HepG2 (cell line): ENCODE results near the gene SNX6. TPM values are rescaled to one million over a fixed set of nuclear protein-coding genes. Genes with fewer than 3 reads are reported as not detected.

Experiments used
- ATAD3A ChIP-seq: sonication (generic); formaldehyde crosslinking; IDR thresholded peaks from 2 replicates; pipeline ENCODE4 v1.4.0; 2020; ENCODE audit warnings: missing genetic modification reagents
- MXD4 ChIP-seq: IDR thresholded peaks from 2 replicates; pipeline ENCODE4 v1.6.1; 2016; ENCODE audit warnings: mild to moderate bottlenecking, missing biosample characterization, missing genetic modification reagents
- RBAK ChIP-seq: sonication (generic); formaldehyde crosslinking; IDR thresholded peaks from 2 replicates; pipeline ENCODE4 v1.5.1; 2020; ENCODE audit warnings: mild to moderate bottlenecking, missing genetic modification reagents
- SRF ChIP-seq: IDR thresholded peaks from 2 replicates; pipeline ENCODE4 v1.6.1; 2011; ENCODE audit warnings: mild to moderate bottlenecking, low read depth, low read length, moderate library complexity
- STAT5B ChIP-seq: sonication (generic); formaldehyde crosslinking; IDR thresholded peaks from 2 replicates; pipeline ENCODE4 v1.4.0; 2020; ENCODE audit warnings: missing genetic modification reagents
- ZFP36L1 ChIP-seq: sonication (generic); formaldehyde crosslinking; IDR thresholded peaks from 2 replicates; pipeline ENCODE4 v1.8.0; 2022; ENCODE audit warnings: mild to moderate bottlenecking, missing genetic modification reagents, moderate library complexity
- ZMYM4 ChIP-seq: sonication (generic); formaldehyde crosslinking; IDR thresholded peaks from 2 replicates; pipeline ENCODE4 v1.8.1; 2023; ENCODE audit warnings: mild to moderate bottlenecking, missing genetic modification reagents
- ZNF225 ChIP-seq: sonication (generic); formaldehyde crosslinking; IDR thresholded peaks from 2 replicates; pipeline ENCODE4 v1.4.0; 2020; ENCODE audit warnings: mild to moderate bottlenecking, missing genetic modification reagents
- ZNF33A ChIP-seq: sonication (generic); formaldehyde crosslinking; IDR thresholded peaks from 2 replicates; pipeline ENCODE4 v1.5.1; 2020; ENCODE audit warnings: missing genetic modification reagents, mild to moderate bottlenecking, moderate library complexity, borderline replicate concordance
- ZNF484 ChIP-seq: sonication (generic); formaldehyde crosslinking; IDR thresholded peaks from 2 replicates; pipeline ENCODE4 v1.5.1; 2020; ENCODE audit warnings: mild to moderate bottlenecking, low read depth, missing genetic modification reagents, borderline replicate concordance
- ZNF816 ChIP-seq: sonication (generic); formaldehyde crosslinking; IDR thresholded peaks from 2 replicates; pipeline ENCODE4 v1.8.0; 2022; ENCODE audit warnings: missing genetic modification reagents, mild to moderate bottlenecking, borderline replicate concordance
- ZSCAN22 ChIP-seq: sonication (generic); formaldehyde crosslinking; IDR thresholded peaks from 2 replicates; pipeline ENCODE4 v1.4.0; 2020; ENCODE audit warnings: mild to moderate bottlenecking, missing genetic modification reagents
- polyA plus RNA-seq, 8 experiments: library from polyadenylated mRNA; depleted of rRNA in 3 of 8; stranded (reverse) in 7 of 8; unstranded in 1 of 8; fragments of >200 nt; fragmentation: Illumina TruSeq in 4 of 8; extraction: Trizol in 4 of 8; gene quantifications; 2 replicates each; pipeline versions ENCODE4 v1.2.1 to v1.2.3, GENCODE V29; 2011 to 2016; ENCODE audit warnings: low read depth in 4 of 8, missing spikeins in 1 of 8, mixed read lengths in 1 of 8; ENCODE audit not compliant: insufficient read depth in 1 of 8
- total RNA-seq, 5 experiments: library from RNA; depleted of rRNA; stranded (reverse); fragments of >200 nt; fragmentation: Illumina TruSeq; extraction: Trizol; gene quantifications; 2 replicates each; pipeline ENCODE4 v1.2.3, GENCODE V29; 2016; ENCODE audit warnings: low read depth in 1 of 5
- TF ChIP-seq, protein P1 (sequence below): sonication (generic); formaldehyde crosslinking; IDR thresholded peaks from 2 replicates; pipeline ENCODE4 v1.4.0; 2020; ENCODE audit warnings: missing genetic modification reagents, borderline replicate concordance
- TF ChIP-seq, protein P2 (sequence below): sonication (generic); formaldehyde crosslinking; IDR thresholded peaks from 2 replicates; pipeline ENCODE4 v1.8.0; 2023; ENCODE audit warnings: mild to moderate bottlenecking, missing genetic modification reagents
- TF ChIP-seq, protein P3 (sequence below): sonication (generic); formaldehyde crosslinking; IDR thresholded peaks from 2 replicates; pipeline ENCODE4 v1.5.0; 2020; ENCODE audit warnings: missing genetic modification reagents
- TF ChIP-seq, protein P4 (sequence below): sonication (generic); formaldehyde crosslinking; conservative IDR thresholded peaks from 2 replicates; pipeline ENCODE4 v1.8.0; 2022; ENCODE audit warnings: low read depth, missing genetic modification reagents
- TF ChIP-seq, protein P5 (sequence below): sonication (generic); formaldehyde crosslinking; IDR thresholded peaks from 2 replicates; pipeline ENCODE4 v1.9.0; 2021; ENCODE audit warnings: missing genetic modification reagents, borderline replicate concordance
- TF ChIP-seq, protein P6 (sequence below): sonication (generic); formaldehyde crosslinking; IDR thresholded peaks from 2 replicates; pipeline ENCODE4 v1.4.0; 2020; ENCODE audit warnings: mild to moderate bottlenecking, missing genetic modification reagents

SNX6 gene
- total and polyA plus RNA-seq, 2 of the 13 experiments (the other 11 are each of a cell fraction or from before 2014, with no cell fraction given), result 92.3 to 169 TPM

DNA sequence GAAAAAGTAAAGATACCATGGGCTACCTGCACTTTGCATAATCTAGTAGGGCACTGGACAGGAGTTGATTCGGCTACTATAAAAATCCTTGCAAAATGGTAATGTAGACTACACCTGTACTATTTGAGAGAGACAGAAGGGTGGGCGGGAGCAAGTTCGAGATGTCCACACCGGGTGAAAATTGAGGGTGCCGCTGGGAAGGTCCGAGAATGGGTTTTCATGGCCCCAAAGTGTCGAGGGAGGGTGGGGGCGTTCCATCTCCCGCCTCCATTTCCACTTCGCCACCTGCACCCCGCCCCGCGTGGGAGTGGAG, 648 bp downstream of the SNX6 start (continued):
- no peak for TF ChIP-seq ATAD3A
- TF ChIP-seq RBAK (CRISPR knock-in tag), result no peak
- no peak for TF ChIP-seq ZNF33A (CRISPR knock-in tag)
- TF ChIP-seq ZNF484, result no peak
- TF ChIP-seq ZFP36L1 (CRISPR knock-in tag), result peak; percentile 92; the same call in 1 of the 2 replicates
- TF ChIP-seq, protein P1, sequence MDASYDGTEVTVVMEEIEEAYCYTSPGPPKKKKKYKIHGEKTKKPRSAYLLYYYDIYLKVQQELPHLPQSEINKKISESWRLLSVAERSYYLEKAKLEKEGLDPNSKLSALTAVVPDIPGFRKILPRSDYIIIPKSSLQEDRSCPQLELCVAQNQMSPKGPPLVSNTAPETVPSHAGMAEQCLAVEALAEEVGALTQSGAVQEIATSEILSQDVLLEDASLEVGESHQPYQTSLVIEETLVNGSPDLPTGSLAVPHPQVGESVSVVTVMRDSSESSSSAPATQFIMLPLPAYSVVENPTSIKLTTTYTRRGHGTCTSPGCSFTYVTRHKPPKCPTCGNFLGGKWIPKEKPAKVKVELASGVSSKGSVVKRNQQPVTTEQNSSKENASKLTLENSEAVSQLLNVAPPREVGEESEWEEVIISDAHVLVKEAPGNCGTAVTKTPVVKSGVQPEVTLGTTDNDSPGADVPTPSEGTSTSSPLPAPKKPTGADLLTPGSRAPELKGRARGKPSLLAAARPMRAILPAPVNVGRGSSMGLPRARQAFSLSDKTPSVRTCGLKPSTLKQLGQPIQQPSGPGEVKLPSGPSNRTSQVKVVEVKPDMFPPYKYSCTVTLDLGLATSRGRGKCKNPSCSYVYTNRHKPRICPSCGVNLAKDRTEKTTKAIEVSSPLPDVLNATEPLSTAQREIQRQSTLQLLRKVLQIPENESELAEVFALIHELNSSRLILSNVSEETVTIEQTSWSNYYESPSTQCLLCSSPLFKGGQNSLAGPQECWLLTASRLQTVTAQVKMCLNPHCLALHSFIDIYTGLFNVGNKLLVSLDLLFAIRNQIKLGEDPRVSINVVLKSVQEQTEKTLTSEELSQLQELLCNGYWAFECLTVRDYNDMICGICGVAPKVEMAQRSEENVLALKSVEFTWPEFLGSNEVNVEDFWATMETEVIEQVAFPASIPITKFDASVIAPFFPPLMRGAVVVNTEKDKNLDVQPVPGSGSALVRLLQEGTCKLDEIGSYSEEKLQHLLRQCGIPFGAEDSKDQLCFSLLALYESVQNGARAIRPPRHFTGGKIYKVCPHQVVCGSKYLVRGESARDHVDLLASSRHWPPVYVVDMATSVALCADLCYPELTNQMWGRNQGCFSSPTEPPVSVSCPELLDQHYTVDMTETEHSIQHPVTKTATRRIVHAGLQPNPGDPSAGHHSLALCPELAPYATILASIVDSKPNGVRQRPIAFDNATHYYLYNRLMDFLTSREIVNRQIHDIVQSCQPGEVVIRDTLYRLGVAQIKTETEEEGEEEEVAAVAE (CRISPR knock-in tag), result no peak; the same call in 1 of the 2 replicates
- TF ChIP-seq, protein P2, sequence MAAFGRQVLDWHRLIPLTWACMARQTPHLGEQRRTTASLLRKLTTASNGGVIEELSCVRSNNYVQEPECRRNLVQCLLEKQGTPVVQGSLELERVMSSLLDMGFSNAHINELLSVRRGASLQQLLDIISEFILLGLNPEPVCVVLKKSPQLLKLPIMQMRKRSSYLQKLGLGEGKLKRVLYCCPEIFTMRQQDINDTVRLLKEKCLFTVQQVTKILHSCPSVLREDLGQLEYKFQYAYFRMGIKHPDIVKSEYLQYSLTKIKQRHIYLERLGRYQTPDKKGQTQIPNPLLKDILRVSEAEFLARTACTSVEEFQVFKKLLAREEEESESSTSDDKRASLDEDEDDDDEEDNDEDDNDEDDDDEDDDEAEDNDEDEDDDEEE (CRISPR knock-in tag), result no peak
- TF ChIP-seq ZNF225 (CRISPR knock-in tag), result no peak
- TF ChIP-seq ZSCAN22 (CRISPR knock-in tag), result no peak
- TF ChIP-seq, protein P3, sequence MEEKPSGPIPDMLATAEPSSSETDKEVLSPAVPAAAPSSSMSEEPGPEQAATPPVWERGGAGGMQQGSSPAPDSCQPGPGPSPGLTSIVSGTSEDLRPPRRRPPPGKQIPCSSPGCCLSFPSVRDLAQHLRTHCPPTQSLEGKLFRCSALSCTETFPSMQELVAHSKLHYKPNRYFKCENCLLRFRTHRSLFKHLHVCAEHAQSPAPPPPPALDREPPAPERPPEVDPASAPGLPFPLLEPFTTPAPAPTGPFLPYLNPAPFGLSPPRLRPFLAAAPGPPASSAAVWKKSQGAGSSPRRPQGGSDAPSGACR, result peak; percentile 80; the same call in 1 of the 2 replicates
- no peak for TF ChIP-seq ZMYM4 (CRISPR knock-in tag)
- no peak for TF ChIP-seq STAT5B (CRISPR knock-in tag)
- TF ChIP-seq, protein P4, sequence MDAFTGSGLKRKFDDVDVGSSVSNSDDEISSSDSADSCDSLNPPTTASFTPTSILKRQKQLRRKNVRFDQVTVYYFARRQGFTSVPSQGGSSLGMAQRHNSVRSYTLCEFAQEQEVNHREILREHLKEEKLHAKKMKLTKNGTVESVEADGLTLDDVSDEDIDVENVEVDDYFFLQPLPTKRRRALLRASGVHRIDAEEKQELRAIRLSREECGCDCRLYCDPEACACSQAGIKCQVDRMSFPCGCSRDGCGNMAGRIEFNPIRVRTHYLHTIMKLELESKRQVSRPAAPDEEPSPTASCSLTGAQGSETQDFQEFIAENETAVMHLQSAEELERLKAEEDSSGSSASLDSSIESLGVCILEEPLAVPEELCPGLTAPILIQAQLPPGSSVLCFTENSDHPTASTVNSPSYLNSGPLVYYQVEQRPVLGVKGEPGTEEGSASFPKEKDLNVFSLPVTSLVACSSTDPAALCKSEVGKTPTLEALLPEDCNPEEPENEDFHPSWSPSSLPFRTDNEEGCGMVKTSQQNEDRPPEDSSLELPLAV (CRISPR knock-in tag), result no peak
- TF ChIP-seq SRF, result no peak
- TF ChIP-seq MXD4 (CRISPR knock-in tag), result no peak
- TF ChIP-seq, protein P5, sequence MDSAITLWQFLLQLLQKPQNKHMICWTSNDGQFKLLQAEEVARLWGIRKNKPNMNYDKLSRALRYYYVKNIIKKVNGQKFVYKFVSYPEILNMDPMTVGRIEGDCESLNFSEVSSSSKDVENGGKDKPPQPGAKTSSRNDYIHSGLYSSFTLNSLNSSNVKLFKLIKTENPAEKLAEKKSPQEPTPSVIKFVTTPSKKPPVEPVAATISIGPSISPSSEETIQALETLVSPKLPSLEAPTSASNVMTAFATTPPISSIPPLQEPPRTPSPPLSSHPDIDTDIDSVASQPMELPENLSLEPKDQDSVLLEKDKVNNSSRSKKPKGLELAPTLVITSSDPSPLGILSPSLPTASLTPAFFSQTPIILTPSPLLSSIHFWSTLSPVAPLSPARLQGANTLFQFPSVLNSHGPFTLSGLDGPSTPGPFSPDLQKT (CRISPR knock-in tag), result no peak
- peak; percentile 90; the same call in 1 of the 2 replicates for TF ChIP-seq ZNF816
- TF ChIP-seq, protein P6, sequence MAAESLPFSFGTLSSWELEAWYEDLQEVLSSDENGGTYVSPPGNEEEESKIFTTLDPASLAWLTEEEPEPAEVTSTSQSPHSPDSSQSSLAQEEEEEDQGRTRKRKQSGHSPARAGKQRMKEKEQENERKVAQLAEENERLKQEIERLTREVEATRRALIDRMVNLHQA (CRISPR knock-in tag), result no peak
